HCT116 (cell line): ENCODE data around the gene MSH2. TPM values are rescaled to one million over a fixed set of nuclear protein-coding genes. Genes with fewer than 3 reads are reported as not detected.

ENCODE experiments used
- ATAC-seq: fragments of 200-7000 bp; cut with Tn5 transposase; 2 replicates; pipeline ENCODE4 v1.9.1; 2020; ENCODE audit warnings: mild to moderate bottlenecking, moderate library complexity
- BruUV-seq: library from RNA; stranded (reverse); fragments of 400-500 nt; replicated peaks from 2 replicates; lab custom pipeline; 2021; lab: Mats Ljungman, UMichigan
- CTCF ChIA-PET: fragments of 300-600 bp; sonication (Branson Sonifier 250); formaldehyde crosslinking; loops from one replicate; lab custom pipeline; 2021; ENCODE audit warnings: antibody characterized with exemption; lab: Charles Lee
- POLR2A ChIA-PET: fragments of 300-600, 350-600 bp; sonication (Branson Sonifier 250); formaldehyde crosslinking; loops from one replicate; lab custom pipeline; 2021; ENCODE audit warnings: antibody characterized with exemption; lab: Charles Lee
- RAD21 ChIA-PET, 2 experiments: fragments of 300-600 bp; sonication (Branson Sonifier 250); formaldehyde crosslinking; loops; one replicate each; lab custom pipeline; 2023; ENCODE audit warnings: low total read pairs in 2 of 2; ENCODE audit not compliant: uncharacterized antibody in 2 of 2, unreplicated experiment in 2 of 2, low non-redundant PET in 1 of 2; lab: Charles Lee
- DNase-seq: peaks from one replicate; pipeline ENCODE4 v3.0.0-alpha.2; 2010; ENCODE audit warnings: low read depth, low spot score
- H2AFZ ChIP-seq: fragments of 200-600 bp; shearing (Covaris generic), sonication (generic); 2 replicates; pipeline ENCODE4 v1.6.1; 2017; ENCODE audit warnings: low read depth, mixed run types, mixed read lengths, antibody characterized with exemption, low read length; ENCODE audit not compliant: poor library complexity, severe bottlenecking
- H3K27ac ChIP-seq: 2 replicates; pipeline ENCODE4 v1.5.1; 2012; ENCODE audit warnings: low read depth, low read length
- H3K27me3 ChIP-seq: fragments of 200-600 bp; sonication (generic); 2 replicates; pipeline ENCODE4 v1.6.1; 2016; ENCODE audit warnings: mixed run types, low read length, mixed read lengths; ENCODE audit not compliant: insufficient read depth
- H3K36me3 ChIP-seq, 2 experiments: fragments of 200-500 bp in 1 of 2; fragments of 200-600 bp in 1 of 2; sonication (Bioruptor generic) in 1 of 2; sonication (generic) in 1 of 2; 2 replicates each; pipeline versions ENCODE4 v1.5.1 to v1.6.1; 2014 to 2016; ENCODE audit warnings: low read length in 2 of 2, inconsistent platforms in 1 of 2, mixed read lengths in 1 of 2, mixed run types in 1 of 2; ENCODE audit not compliant: insufficient read depth in 2 of 2, control insufficient read depth in 1 of 2
- H3K4me1 ChIP-seq, 2 experiments: fragments of 200-600 bp in 1 of 2; sonication (generic) in 1 of 2; 2 replicates each; pipeline versions ENCODE4 v1.5.1 to v1.6.1; 2012 to 2017; ENCODE audit warnings: low read length in 2 of 2, inconsistent platforms in 1 of 2, mild to moderate bottlenecking in 1 of 2, mixed read lengths in 1 of 2, mixed run types in 1 of 2, moderate library complexity in 1 of 2; ENCODE audit not compliant: insufficient read depth in 2 of 2, control insufficient read depth in 1 of 2
- H3K4me2 ChIP-seq: fragments of 200-600 bp; sonication (generic); 2 replicates; pipeline ENCODE4 v1.6.1; 2017; ENCODE audit warnings: mixed run types, low read length, mixed read lengths
- H3K4me3 ChIP-seq, 2 experiments: fragments of 200-600 bp in 1 of 2; sonication (generic) in 1 of 2; replicated peaks in 1 of 2; 2 replicates each; pipeline ENCODE4 v1.5.1; 2011 to 2016; ENCODE audit warnings: low read length in 2 of 2, control low read depth in 1 of 2, low read depth in 1 of 2, mild to moderate bottlenecking in 1 of 2, mixed read lengths in 1 of 2, mixed run types in 1 of 2
- H3K79me2 ChIP-seq: fragments of 200-600 bp; sonication (generic); 2 replicates; pipeline ENCODE4 v1.6.1; 2017; ENCODE audit warnings: mild to moderate bottlenecking, mixed run types, low read length, moderate library complexity, mixed read lengths; ENCODE audit not compliant: insufficient read depth
- H3K9ac ChIP-seq: fragments of 200-600 bp; sonication (generic); 2 replicates; pipeline ENCODE4 v1.6.1; 2016; ENCODE audit warnings: low read length, mixed read lengths
- H3K9me2 ChIP-seq: fragments of 200-600 bp; sonication (generic), shearing (Covaris generic); 2 replicates; pipeline ENCODE4 v1.6.1; 2017; ENCODE audit warnings: mixed run types, mild to moderate bottlenecking, moderate library complexity; ENCODE audit not compliant: insufficient read depth
- H3K9me3 ChIP-seq, 2 experiments: fragments of 200-500 bp in 1 of 2; fragments of 200-600 bp in 1 of 2; sonication (Bioruptor generic) in 1 of 2; sonication (generic) in 1 of 2; 2 replicates each; pipeline ENCODE4 v1.6.1; 2014 to 2017; ENCODE audit warnings: low read length in 2 of 2, mixed read lengths in 2 of 2, inconsistent platforms in 1 of 2, low read depth in 1 of 2, mild to moderate bottlenecking in 1 of 2, mixed run types in 1 of 2, moderate library complexity in 1 of 2; ENCODE audit not compliant: control insufficient read depth in 1 of 2, insufficient read depth in 1 of 2
- H4K20me1 ChIP-seq: fragments of 200-600 bp; sonication (generic), shearing (Covaris generic); 2 replicates; pipeline ENCODE4 v1.6.1; 2017; ENCODE audit warnings: mixed run types, mild to moderate bottlenecking, moderate library complexity; ENCODE audit not compliant: insufficient read depth
- CBX3 ChIP-seq: IDR thresholded peaks from 2 replicates; pipeline ENCODE4 v1.6.1; 2012; ENCODE audit warnings: low read depth
- CEBPB ChIP-seq: IDR thresholded peaks from 2 replicates; pipeline ENCODE4 v1.6.1; 2012; ENCODE audit warnings: low read depth
- EGR1 ChIP-seq: IDR thresholded peaks from 2 replicates; pipeline ENCODE4 v1.6.1; 2012; ENCODE audit warnings: low read depth
- EZH2 ChIP-seq: fragments of 200-600 bp; sonication (generic); IDR thresholded peaks from 2 replicates; pipeline ENCODE4 v1.6.1; 2017; ENCODE audit warnings: antibody characterized with exemption, mixed run types
- JUND ChIP-seq: IDR thresholded peaks from 2 replicates; pipeline ENCODE4 v1.6.1; 2012
- RAD21 ChIP-seq: IDR thresholded peaks from 2 replicates; pipeline ENCODE4 v1.6.1; 2012; ENCODE audit warnings: low read depth, mild to moderate bottlenecking
- SIN3A ChIP-seq: IDR thresholded peaks from 2 replicates; pipeline ENCODE4 v1.6.1; 2012; ENCODE audit warnings: low read depth
- SP1 ChIP-seq: IDR thresholded peaks from 2 replicates; pipeline ENCODE4 v1.6.1; 2012; ENCODE audit warnings: low read depth
- YY1 ChIP-seq: IDR thresholded peaks from 2 replicates; pipeline ENCODE4 v1.6.1; 2011; ENCODE audit warnings: low read length, low read depth, moderate library complexity, mild to moderate bottlenecking; ENCODE audit not compliant: insufficient replicate concordance; ENCODE audit errors: extremely low read depth
- intact Hi-C: fragments of 100-400 bp; cut with micrococcal nuclease; formaldehyde crosslinking; loops from 2 replicates; pipeline ENCODE4 v1.10.0; 2022
- total RNA-seq: library from RNA; stranded (reverse); gene quantifications from one replicate; pipeline ENCODE4 v1.2.1, GENCODE V29; 2021; ENCODE audit not compliant: unreplicated experiment
- TF ChIP-seq, protein P1 (sequence below): IDR thresholded peaks from 2 replicates; pipeline ENCODE4 v1.6.1; 2011; ENCODE audit warnings: mild to moderate bottlenecking, low read length, moderate library complexity; ENCODE audit not compliant: insufficient replicate concordance; ENCODE audit errors: extremely low read depth
- TF ChIP-seq, protein P2 (sequence below), 3 experiments: fragments of 200-600 bp in 1 of 3; sonication (generic) in 1 of 3; IDR thresholded peaks in 2 of 3; conservative IDR thresholded peaks in 1 of 3; 2 replicates each; pipeline ENCODE4 v1.5.1; 2012 to 2017; ENCODE audit warnings: low read depth in 2 of 3, low read length in 2 of 3, antibody characterized with exemption in 1 of 3, borderline replicate concordance in 1 of 3, control low read depth in 1 of 3, mild to moderate bottlenecking in 1 of 3, mixed read lengths in 1 of 3, mixed run types in 1 of 3, moderate library complexity in 1 of 3; ENCODE audit not compliant: insufficient read depth in 1 of 3

The MSH2 gene
- total RNA-seq, 1 experiment from 2014 or later = 54.9 TPM

DNA sequence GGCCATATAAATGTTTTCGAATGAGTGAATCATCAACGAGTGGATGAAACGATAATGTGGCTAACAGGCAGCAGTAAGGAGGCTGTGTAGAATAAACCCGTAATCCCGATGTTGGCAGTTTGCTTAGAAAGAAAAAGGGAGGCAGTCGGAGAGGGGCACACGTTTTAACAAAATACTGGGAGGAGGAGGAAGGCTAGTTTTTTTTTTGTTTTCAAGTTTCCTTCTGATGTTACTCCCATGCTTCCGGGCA lies 476 bp upstream of the MSH2 start:
- H3K4me3 ChIP-seq = peak overlapping the region; percentile 80 to 86
- H4K20me1 ChIP-seq = no peaks in the 10 kb centered on the region
- no TSS peak for BruUV-seq
- CTCF ChIA-PET = interaction anchor here (0.8 to 3.3 kb wide), 3 partner anchors 12 to 67 kb away, joined by 3 to 16 read pairs (median 11); no protein-coding TSS in a partner anchor
- DNase-seq (no peak), ATAC-seq (no peak)
- RAD21 ChIA-PET = no interaction called here
- POLR2A ChIA-PET = interaction anchor here (1.1 kb wide), 1 partner anchor 64 kb away, joined by 3 read pairs; no protein-coding TSS in a partner anchor
- peak overlapping the region; percentile 84 for H3K4me2 ChIP-seq
- H3K4me1 ChIP-seq = peaks cover 13 to 25% of the 10 kb centered on the region in 2 experiments; a peak in 3 of 4 replicates
- H3K79me2 ChIP-seq = peaks cover 45% of the 10 kb centered on the region
- H3K9me2 ChIP-seq = no peaks in the 10 kb centered on the region
- H3K9me3 ChIP-seq = no peaks in the 10 kb centered on the region
- H3K27me3 ChIP-seq = no peaks in the 10 kb centered on the region
- TF ChIP-seq, protein P1, sequence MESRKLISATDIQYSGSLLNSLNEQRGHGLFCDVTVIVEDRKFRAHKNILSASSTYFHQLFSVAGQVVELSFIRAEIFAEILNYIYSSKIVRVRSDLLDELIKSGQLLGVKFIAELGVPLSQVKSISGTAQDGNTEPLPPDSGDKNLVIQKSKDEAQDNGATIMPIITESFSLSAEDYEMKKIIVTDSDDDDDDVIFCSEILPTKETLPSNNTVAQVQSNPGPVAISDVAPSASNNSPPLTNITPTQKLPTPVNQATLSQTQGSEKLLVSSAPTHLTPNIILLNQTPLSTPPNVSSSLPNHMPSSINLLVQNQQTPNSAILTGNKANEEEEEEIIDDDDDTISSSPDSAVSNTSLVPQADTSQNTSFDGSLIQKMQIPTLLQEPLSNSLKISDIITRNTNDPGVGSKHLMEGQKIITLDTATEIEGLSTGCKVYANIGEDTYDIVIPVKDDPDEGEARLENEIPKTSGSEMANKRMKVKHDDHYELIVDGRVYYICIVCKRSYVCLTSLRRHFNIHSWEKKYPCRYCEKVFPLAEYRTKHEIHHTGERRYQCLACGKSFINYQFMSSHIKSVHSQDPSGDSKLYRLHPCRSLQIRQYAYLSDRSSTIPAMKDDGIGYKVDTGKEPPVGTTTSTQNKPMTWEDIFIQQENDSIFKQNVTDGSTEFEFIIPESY = no peak
- TF ChIP-seq CEBPB = no peak
- no peak for TF ChIP-seq JUND
- no peak for TF ChIP-seq RAD21
- TF ChIP-seq SIN3A = no peak
- TF ChIP-seq, protein P2, sequence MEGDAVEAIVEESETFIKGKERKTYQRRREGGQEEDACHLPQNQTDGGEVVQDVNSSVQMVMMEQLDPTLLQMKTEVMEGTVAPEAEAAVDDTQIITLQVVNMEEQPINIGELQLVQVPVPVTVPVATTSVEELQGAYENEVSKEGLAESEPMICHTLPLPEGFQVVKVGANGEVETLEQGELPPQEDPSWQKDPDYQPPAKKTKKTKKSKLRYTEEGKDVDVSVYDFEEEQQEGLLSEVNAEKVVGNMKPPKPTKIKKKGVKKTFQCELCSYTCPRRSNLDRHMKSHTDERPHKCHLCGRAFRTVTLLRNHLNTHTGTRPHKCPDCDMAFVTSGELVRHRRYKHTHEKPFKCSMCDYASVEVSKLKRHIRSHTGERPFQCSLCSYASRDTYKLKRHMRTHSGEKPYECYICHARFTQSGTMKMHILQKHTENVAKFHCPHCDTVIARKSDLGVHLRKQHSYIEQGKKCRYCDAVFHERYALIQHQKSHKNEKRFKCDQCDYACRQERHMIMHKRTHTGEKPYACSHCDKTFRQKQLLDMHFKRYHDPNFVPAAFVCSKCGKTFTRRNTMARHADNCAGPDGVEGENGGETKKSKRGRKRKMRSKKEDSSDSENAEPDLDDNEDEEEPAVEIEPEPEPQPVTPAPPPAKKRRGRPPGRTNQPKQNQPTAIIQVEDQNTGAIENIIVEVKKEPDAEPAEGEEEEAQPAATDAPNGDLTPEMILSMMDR (IDR thresholded peaks at IDR 0.05 in 2 of 3, conservative IDR thresholded peaks at IDR 0.05 in 1 of 3; ENCODE audit: borderline replicate concordance in 1 of 3, insufficient read depth in 1 of 3, low read depth in 2 of 3, low read length in 2 of 3) = no peak
- TF ChIP-seq SP1 = no peak
- TF ChIP-seq CBX3 = no peak
- TF ChIP-seq EZH2 = no peak
- no peak for TF ChIP-seq EGR1
- TF ChIP-seq YY1 = no peak
- intact Hi-C loops = loop anchor here (5.0 kb wide), 1 partner anchor 65 kb away; no protein-coding TSS in a partner anchor
- H3K36me3 ChIP-seq = 0 out of 4 replicates have a peak, but pooled peaks cover 0 to 4% of the 10 kb centered on the region in 2 experiments
- H3K27ac ChIP-seq = peak overlapping the region; percentile 56; the same call in 1 of the 2 replicates
- H3K9ac ChIP-seq = peak overlapping the region; percentile 89
- H2AFZ ChIP-seq = peak overlapping the region; percentile 9
